Natural killer cell (primary cell): ENCODE data around the gene C3orf20. TPM values are rescaled to one million over a fixed set of nuclear protein-coding genes. Genes with fewer than 3 reads are reported as not detected.

Experiments
- ATAC-seq, 3 donors: fragments of 150-1000 bp in 2 of 3; fragments of 200-7000 bp in 1 of 3; cut with Tn5 transposase; 1 replicate in 1 of 3; 2 replicates in 2 of 3; pipeline ENCODE4 v1.10.0; 2021; ENCODE audit warnings: mild to moderate bottlenecking in 2 of 3, moderate library complexity in 2 of 3
- DNase-seq, 2 donors: peaks; one replicate each; pipeline versions ENCODE4 v3.0.0 to v3.0.0-alpha.2; 2013 to 2021; ENCODE audit warnings: mixed read lengths in 1 of 2
- H3K27ac ChIP-seq: one replicate; pipeline ENCODE4 v1.5.1; 2013; ENCODE audit warnings: mild to moderate bottlenecking, low read length
- H3K27me3 ChIP-seq: one replicate; pipeline ENCODE4 v1.6.1; 2013; ENCODE audit warnings: low read length; ENCODE audit not compliant: control insufficient read depth, insufficient read depth
- H3K36me3 ChIP-seq: one replicate; pipeline ENCODE4 v1.6.1; 2013; ENCODE audit warnings: low read length; ENCODE audit not compliant: control insufficient read depth, insufficient read depth
- H3K4me1 ChIP-seq: one replicate; pipeline ENCODE4 v1.6.1; 2013; ENCODE audit warnings: low read length; ENCODE audit not compliant: control insufficient read depth, insufficient read depth
- H3K4me3 ChIP-seq: one replicate; pipeline ENCODE4 v1.5.1; 2013; ENCODE audit warnings: low read length
- H3K9me3 ChIP-seq: one replicate; pipeline ENCODE4 v1.6.1; 2013; ENCODE audit warnings: low read length; ENCODE audit not compliant: control insufficient read depth, insufficient read depth
- H3K27ac Mint-ChIP-seq, 2 donors: one replicate each; pipeline ENCODE4 v1.8.0; 2022; ENCODE audit warnings: mild to moderate bottlenecking in 2 of 2, mixed read lengths in 2 of 2, moderate library complexity in 1 of 2
- H3K27me3 Mint-ChIP-seq, 2 donors: one replicate each; pipeline ENCODE4 v1.8.0; 2022; ENCODE audit warnings: low read depth in 2 of 2, mixed read lengths in 2 of 2
- H3K36me3 Mint-ChIP-seq: one replicate; pipeline ENCODE4 v1.8.0; 2022; ENCODE audit warnings: mixed read lengths
- H3K4me1 Mint-ChIP-seq, 2 donors: one replicate each; pipeline ENCODE4 v1.8.0; 2022; ENCODE audit warnings: mixed read lengths in 2 of 2
- H3K4me3 Mint-ChIP-seq: one replicate; pipeline ENCODE4 v1.8.0; 2022; ENCODE audit warnings: mild to moderate bottlenecking, moderate library complexity, mixed read lengths
- H3K9me3 Mint-ChIP-seq, 2 donors: one replicate each; pipeline ENCODE4 v1.8.0; 2022; ENCODE audit warnings: mixed read lengths in 2 of 2
- WGBS: methylation state at CpG from one replicate; pipeline ENCODE4 v1.1.7; 2013; ENCODE audit warnings: missing lambda C conversion rate; ENCODE audit not compliant: insufficient coverage; 5-methylcytosine and 5-hydroxymethylcytosine counted together
- intact Hi-C: fragments of 100-400 bp; cut with micrococcal nuclease; formaldehyde crosslinking; loops from one replicate; pipeline ENCODE4 v1.14.2; 2022
- total RNA-seq, 4 donors: library from RNA; stranded (reverse); fragments of 120-200 nt in 1 of 4; gene quantifications; one replicate each; pipeline versions ENCODE4 v1.2.3 to v1.2.4, GENCODE V29; 2013 to 2022
- TF ChIP-seq, protein P1 (sequence below): fragments of 200-600 bp; IDR thresholded peaks from one replicate; pipeline ENCODE4 v1.8.0; 2022; ENCODE audit warnings: antibody characterized with exemption

Gene C3orf20
- total RNA-seq, 3 donors from 2014 or later (not counting 1 experiment from before 2014, with no cell fraction given) = 0.14 TPM; not detected in 2

DNA sequence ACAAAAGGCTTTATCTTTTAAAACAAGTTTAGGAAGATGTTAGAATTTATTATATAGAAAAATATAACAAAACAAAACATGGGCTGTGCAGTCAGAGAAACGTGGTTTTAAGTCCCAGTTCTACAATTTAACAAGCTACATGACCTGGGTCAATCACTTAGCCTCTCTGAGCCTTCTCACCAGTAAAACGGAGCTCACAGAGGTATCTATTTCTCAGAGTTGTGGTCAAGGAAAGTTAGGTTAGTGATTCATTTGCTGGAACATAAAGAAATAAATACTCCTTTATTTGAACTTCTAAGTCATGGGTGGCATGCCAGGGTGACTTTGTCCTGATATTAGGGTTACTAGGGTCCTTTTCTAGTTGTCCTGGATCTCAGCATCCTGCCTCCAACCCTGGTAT lies 34.2 kb upstream of the C3orf20 start:
- ATAC-seq (no peak), DNase-seq (no peak)
- TF ChIP-seq, protein P1, sequence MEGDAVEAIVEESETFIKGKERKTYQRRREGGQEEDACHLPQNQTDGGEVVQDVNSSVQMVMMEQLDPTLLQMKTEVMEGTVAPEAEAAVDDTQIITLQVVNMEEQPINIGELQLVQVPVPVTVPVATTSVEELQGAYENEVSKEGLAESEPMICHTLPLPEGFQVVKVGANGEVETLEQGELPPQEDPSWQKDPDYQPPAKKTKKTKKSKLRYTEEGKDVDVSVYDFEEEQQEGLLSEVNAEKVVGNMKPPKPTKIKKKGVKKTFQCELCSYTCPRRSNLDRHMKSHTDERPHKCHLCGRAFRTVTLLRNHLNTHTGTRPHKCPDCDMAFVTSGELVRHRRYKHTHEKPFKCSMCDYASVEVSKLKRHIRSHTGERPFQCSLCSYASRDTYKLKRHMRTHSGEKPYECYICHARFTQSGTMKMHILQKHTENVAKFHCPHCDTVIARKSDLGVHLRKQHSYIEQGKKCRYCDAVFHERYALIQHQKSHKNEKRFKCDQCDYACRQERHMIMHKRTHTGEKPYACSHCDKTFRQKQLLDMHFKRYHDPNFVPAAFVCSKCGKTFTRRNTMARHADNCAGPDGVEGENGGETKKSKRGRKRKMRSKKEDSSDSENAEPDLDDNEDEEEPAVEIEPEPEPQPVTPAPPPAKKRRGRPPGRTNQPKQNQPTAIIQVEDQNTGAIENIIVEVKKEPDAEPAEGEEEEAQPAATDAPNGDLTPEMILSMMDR = no peak
- no peak overlapping the region for H3K27ac ChIP-seq
- H3K4me3 Mint-ChIP-seq = no peak overlapping the region
- H3K9me3 Mint-ChIP-seq = no peaks in the 10 kb centered on the region
- H3K4me1 ChIP-seq = no peaks in the 10 kb centered on the region
- H3K4me1 Mint-ChIP-seq = peaks cover 5% of the 10 kb centered on the region in 2 donors
- no peaks in the 10 kb centered on the region for H3K36me3 Mint-ChIP-seq
- no peak overlapping the region for H3K27ac Mint-ChIP-seq
- H3K27me3 Mint-ChIP-seq = peaks cover 22 to 50% of the 10 kb centered on the region in 2 donors
- 0% methylated on average over 1 of the region's 2 CpGs for WGBS
- H3K4me3 ChIP-seq = no peak overlapping the region
- H3K27me3 ChIP-seq = peaks cover 6% of the 10 kb centered on the region
- H3K36me3 ChIP-seq = no peaks in the 10 kb centered on the region
- intact Hi-C loops = no loop called here
- no peaks in the 10 kb centered on the region for H3K9me3 ChIP-seq

DNA sequence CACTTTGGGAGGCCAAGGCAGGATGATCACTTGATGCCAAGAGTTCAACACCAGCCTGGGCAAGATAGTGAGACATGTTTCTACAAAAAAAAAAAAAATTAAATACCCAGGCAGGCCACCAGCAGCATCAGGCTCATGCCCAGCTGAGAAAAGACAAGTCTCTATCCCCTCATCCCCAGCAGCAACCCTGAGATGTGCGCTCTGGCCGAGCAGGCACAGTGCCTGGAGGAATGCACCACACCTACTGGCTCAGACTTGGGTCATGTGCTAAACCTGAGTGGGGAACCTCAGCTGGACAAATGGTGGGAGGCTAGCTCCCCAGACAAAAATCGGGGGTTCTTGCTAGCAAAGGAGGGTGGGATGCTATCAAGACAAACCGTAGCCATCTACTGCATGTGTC lies 33.6 kb upstream of the C3orf20 start:
- TF ChIP-seq, protein P1 = no peak
- no peaks in the 10 kb centered on the region for H3K36me3 ChIP-seq
- no peak for DNase-seq
- 86% methylated on average over 4 of the region's 4 CpGs for WGBS
- Mint-ChIP-seq H3K36me3 (no peaks in the 10 kb centered on the region), H3K27me3 (peaks cover 22 to 45% of the 10 kb centered on the region in 2 donors), H3K4me1 (peaks cover 10 to 11% of the 10 kb centered on the region in 2 donors), H3K4me3 (no peak overlapping the region), H3K27ac (no peak overlapping the region), H3K9me3 (no peaks in the 10 kb centered on the region)
- H3K27ac ChIP-seq = no peak overlapping the region
- no peak overlapping the region for H3K4me3 ChIP-seq
- peaks cover 6% of the 10 kb centered on the region for H3K27me3 ChIP-seq
- intact Hi-C loops = no loop called here
- ATAC-seq = no peak
- no peaks in the 10 kb centered on the region for H3K9me3 ChIP-seq
- no peaks in the 10 kb centered on the region for H3K4me1 ChIP-seq

DNA sequence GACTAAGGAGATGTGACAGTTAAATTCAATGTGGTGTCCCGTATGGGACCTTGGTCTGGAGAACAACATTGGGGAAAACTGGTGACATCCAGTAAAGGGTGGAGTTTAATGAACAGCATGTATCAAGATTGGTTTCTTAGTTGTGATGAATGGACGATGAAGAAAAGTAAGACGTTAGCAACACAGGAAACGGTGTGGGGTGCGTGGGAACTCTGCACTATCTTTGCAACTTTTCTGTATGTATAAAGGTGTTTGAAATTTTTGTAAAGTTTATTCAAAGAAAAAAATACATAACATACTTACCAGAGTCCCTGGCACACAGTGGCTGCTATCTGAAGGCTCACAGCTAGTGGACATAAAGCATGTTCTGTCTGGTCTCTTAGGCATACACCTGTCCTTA lies 29.5 kb upstream of the C3orf20 start:
- Mint-ChIP-seq H3K9me3 (no peaks in the 10 kb centered on the region), H3K36me3 (no peaks in the 10 kb centered on the region), H3K27me3 (peaks cover 5 to 11% of the 10 kb centered on the region in 2 donors), H3K27ac (peak overlapping the region in 1 of 2 donors; percentile 9), H3K4me3 (no peak overlapping the region), H3K4me1 (peaks cover 17 to 21% of the 10 kb centered on the region in 2 donors)
- 58% methylated on average over 4 of the region's 5 CpGs for WGBS
- Histone ChIP-seq H3K4me3 (no peak overlapping the region), H3K27ac (no peak overlapping the region), H3K36me3 (no peaks in the 10 kb centered on the region), H3K27me3 (peaks cover 6% of the 10 kb centered on the region), H3K4me1 (peaks cover 2% of the 10 kb centered on the region), H3K9me3 (no peaks in the 10 kb centered on the region)
- TF ChIP-seq, protein P1 = no peak
- intact Hi-C loops = no loop called here
- ATAC-seq (peak; percentile 40 to 83 (median 61)), DNase-seq (no peak)

DNA sequence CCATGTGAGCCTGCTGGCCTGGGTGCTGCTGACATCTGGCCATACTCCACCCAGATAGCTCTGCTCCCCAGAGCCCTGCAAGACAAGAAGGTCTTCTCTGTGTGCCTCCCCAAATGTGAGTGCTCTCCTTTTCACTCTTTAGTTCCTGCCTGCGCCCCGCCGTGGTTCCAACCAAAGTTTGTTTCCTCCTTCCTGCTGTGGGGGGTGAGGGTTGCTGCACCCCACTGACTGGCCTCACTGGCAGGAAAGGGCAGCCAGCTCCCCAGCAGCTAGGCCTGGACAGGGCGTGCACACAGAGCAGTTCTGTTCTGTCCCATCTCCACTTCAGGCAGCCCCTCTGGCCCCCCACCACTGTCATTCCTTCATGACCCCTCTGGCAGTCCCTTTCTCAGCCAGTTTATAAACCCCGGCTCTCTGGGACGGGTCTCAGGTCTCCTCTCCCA lies 28.8 kb upstream of the C3orf20 start:
- peak in 1 of 3 donors; percentile 5 for ATAC-seq
- Mint-ChIP-seq H3K4me3 (no peak overlapping the region), H3K27ac (no peak overlapping the region), H3K36me3 (no peaks in the 10 kb centered on the region), H3K9me3 (no peaks in the 10 kb centered on the region), H3K27me3 (peaks cover 5 to 10% of the 10 kb centered on the region in 2 donors), H3K4me1 (peaks cover 24 to 26% of the 10 kb centered on the region in 2 donors)
- TF ChIP-seq, protein P1 = no peak
- peaks cover 9% of the 10 kb centered on the region for H3K4me1 ChIP-seq
- no peak overlapping the region for H3K4me3 ChIP-seq
- DNase-seq = no peak
- intact Hi-C loops = no loop called here
- no peak overlapping the region for H3K27ac ChIP-seq
- WGBS = 77% methylated on average over 6 of the region's 6 CpGs
- no peaks in the 10 kb centered on the region for H3K36me3 ChIP-seq
- no peaks in the 10 kb centered on the region for H3K9me3 ChIP-seq
- H3K27me3 ChIP-seq = peaks cover under 1% of the 10 kb centered on the region
